Smooth muscle cell of the brain vasculature (primary cell): ENCODE data around the gene POLR1E.

ENCODE experiments used
- DNase-seq: peaks from one replicate; pipeline ENCODE4 v3.0.0-alpha.2; 2012; ENCODE audit warnings: low read depth, low spot score

POLR1E gene, protein sequence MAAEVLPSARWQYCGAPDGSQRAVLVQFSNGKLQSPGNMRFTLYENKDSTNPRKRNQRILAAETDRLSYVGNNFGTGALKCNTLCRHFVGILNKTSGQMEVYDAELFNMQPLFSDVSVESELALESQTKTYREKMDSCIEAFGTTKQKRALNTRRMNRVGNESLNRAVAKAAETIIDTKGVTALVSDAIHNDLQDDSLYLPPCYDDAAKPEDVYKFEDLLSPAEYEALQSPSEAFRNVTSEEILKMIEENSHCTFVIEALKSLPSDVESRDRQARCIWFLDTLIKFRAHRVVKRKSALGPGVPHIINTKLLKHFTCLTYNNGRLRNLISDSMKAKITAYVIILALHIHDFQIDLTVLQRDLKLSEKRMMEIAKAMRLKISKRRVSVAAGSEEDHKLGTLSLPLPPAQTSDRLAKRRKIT

DNA sequence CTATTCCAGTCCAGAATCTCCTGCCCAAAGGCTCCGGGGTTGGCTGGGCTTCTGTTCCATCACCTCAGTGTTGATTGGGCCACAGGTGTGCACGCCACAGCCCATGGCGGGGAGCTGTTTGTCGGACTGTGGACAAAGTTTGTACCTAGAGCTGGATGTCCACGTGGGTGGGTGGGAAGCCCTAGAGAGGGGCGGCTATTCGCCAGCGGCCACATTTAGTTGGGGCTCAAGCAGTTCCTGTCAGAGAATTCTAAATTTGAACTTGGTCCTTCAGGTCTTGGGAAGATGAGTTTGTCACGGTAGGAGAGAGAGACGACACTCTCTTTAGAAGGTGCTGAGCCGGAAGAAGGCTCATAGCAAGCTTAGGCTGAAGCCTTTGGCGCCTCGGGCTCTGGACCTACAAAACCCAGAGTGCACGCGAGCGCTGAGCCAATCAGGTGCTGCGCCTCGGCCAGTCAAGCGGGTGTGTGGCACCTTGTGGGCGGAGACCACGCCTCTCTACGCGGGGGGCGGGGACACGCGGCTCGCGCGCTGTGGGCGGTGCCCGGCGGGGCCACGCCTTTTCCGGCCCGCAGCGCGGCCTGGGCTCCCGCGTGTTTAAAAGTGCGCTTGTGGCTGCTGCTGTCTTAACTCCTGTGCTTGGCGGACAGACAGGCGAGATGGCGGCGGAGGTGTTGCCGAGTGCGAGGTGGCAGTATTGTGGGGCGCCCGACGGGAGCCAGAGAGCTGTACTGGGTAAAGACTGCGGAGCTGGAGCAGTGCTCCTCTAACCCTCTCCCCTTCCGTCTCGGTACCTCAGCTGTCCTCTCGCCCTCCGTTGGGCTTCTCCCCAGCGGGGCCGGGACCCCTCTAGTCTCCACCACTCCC is at the start of gene POLR1E:
Gene POLR1E, plus strand, starts transcription at position 560 of the 867 bp plus-strand sequence. Its CDS starts 100 bp downstream, at position 660.
- DNase-seq: peak; percentile 67

DNA sequence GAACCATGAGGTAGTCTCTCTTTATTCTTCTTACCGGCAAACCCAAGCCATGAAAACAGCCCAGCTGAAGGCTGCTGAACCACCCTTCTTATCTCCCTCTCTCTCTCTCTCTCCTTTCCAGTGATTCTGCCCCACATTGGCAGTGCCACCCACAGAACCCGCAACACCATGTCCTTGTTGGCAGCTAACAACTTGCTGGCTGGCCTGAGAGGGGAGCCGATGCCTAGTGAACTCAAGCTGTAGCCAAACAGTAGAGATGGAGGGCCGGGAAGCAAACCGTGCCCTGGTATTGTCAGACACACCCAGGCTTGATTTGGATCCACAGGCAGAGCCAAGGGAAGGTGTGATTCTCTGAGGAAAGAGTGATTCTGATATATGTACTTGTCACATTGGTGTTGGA is 49.2 kb upstream of the POLR1E start:
- DNase-seq: no peak

DNA sequence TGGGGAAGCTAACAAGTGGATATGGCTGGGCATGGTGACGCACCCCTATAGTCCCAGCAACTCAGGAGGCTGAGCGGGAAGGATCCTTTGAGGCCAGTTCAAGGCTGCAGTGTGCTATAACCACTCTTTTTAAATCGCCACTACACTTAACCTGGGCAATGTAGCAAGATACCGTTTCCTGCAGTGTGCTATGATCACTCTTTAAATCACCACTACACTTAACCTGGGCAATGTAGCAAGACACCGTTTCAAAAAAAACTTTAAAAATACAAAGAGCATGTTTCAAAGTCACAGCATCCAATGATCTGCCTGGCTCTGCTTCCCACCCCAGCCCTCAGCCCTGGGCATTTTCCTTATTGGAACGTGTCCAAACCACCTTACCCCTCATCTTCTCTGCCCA is 48.7 kb upstream of the POLR1E start:
- DNase-seq: no peak

DNA sequence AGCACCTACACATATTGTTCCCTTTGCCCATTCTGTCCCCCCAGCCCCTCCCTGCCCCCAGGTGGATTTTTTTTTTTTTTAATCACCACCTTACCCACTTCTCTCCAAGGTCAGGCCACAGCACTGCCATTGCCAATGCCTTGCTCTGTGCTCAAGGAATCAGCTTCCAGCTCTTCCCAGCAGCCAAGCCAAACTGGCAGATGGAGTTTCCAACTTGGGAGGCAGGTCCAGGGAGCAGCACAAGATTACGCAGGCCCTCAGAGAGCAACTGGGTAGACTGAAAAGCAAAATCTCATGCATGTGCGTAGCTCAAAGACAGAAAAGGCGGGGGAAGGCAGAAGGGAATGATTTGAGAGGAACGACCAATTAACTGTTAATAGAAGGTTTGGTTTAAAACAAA is 48.1 kb upstream of the POLR1E start:
- DNase-seq: no peak

DNA sequence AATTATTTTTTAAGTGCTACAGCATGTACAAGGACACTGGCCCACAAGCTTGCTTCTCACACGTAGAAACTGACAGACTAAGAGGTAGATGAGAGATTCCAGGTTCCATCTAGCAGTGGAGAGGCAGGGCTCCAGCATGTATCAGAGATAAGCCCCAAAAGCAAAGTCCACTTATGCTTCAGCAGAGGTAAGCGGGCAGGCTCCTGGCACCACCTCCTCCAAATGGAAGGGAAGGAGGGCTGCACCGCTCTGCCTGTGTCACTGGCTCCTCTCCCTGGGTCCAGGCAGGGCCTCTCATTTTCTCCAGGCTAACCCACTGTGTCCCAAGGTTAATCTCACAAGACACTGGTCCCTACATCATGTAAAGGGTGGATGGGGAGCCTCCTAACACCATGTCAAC is 47.4 kb upstream of the POLR1E start:
- DNase-seq: no peak

DNA sequence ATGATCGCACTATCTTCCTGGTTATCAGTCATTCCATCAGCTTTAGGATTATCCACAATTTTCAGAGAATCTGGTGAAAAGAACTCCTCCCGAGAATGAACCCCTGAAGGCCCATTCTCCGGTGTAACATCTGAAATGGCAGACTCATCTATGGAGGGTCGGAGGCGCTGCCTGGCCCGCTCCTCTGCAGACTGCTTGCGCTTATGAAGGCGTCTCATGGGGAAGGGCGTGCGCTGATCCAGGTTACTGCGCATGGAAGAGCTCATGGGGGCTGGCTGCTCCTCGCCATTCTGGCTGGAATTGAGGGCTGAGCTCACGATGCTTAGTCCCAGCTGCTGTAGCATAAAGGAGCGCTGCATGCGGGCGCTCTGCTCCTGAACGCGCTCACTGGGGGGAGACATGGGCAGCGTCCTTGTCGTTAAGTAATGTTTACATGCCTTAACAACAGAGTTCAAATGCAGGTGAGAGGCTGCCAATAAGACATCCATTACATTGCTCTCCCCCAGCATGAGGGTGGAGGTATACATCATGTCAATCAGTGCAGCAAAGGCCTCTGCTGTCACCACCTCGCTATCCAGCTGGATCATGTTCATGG is 43.9 kb upstream of the POLR1E start:
- no peak for DNase-seq

DNA sequence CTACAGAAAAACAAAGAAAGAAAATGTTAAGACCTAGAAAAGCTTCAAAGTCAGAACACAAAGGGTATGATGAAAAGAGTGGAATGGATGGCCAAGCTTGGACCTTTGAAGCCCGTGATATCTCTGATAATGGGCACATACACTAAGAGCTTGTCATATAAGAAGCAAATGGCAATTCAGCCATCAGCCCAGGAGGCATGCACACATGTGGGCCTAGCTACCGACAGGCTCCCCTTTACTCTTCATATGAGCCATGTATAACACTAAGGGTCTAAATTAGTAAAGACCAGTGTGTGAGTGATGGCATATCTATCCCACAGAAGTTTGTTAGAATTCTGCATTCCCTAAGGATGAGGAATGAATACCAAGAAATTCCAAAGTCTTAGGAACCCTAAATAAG is 43.2 kb upstream of the POLR1E start:
- no peak for DNase-seq

DNA sequence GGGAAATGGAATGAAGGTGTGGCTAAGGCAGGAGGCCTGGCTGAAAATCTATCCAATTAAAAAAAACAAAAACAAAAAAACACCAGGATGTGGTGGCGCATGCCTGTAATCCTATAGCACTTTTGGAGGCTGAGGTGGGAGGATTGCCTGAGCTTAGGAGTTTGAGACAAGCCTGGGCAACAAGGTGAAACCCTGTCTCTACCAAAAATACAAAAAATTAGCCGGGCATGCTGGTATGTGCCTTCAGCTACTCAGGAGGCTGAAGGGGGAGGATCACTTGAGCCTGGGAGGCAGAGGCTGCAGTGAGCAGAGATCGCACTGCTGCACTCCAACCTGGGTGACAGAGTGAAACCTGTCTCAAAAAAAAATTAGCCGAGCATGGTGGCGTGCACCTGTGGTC is 42.2 kb upstream of the POLR1E start:
- no peak for DNase-seq

DNA sequence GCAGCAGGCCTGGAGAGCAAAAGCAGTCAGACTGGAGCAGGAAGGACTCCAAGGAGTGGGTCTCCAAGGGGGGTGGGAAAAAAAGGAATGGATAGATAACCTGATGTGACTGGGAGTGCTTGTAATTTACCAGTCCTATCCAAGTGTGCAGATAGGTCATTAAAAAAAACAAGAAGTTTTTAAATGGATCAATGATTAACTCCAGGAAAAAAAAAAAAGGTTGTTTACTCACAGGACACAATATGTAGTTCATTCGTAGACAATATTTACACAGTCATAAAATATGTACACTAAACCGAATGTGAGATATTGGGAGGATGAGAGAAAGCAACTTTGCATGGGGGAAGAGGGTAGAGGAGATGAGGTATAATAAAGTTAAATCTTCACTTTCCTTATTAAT is 40.9 kb upstream of the POLR1E start:
- DNase-seq: no peak

DNA sequence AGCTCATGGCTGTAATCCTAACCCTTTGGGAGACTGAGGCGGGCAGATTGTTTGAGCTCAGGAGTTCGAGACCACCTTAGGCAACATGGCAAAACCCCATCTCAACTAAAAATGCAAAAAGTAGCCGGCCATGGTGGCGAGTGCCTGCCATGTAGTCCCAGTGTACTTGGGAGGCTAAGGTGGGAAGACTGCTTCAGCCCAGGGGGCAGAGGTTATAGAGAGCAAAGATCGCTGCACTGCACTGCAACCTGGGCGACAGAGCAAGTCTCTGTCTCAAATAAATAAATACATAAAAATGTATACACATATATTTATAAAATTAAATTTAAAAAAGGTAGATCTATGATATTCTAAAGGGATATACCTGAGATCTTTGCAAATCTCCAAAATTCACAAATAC is 39.9 kb upstream of the POLR1E start:
- DNase-seq: no peak

DNA sequence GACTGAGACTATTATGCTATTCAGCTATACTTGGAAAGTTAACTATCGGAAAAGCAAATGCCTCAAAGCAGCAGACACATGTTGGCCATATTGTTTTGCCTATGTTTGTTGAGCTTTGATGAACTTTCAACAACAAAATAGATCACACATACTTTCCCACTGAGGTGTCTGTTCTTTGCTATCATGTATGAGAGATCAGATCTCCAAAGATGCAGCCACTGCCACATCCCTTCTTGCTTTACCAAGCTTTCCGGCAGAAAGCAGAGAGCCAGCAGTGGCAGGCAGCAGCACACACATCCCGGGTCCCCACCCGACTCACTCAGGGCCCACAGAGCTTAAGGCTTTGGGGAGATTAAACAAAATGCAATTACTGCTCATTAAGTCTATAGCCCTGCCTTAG is 39.3 kb upstream of the POLR1E start:
- no peak for DNase-seq

DNA sequence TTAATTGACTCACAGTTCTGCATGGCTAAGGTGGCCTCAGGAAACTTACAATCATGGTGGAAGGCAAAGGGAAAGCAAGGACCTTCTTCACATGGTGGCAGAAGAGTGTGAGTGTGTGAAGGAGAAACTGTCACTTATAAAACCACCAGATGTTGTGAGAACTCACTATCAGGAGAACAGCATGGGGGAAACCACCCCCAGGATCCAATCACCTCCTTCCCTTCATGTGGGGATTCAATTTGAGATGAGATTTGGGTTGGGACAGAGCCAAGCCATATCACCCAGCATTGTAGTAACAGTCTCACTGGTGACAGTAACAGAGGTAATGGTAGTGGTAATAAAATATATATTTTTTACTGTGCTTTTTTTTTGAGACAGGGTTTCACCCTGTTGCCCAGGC is 38.6 kb upstream of the POLR1E start:
- DNase-seq: no peak

DNA sequence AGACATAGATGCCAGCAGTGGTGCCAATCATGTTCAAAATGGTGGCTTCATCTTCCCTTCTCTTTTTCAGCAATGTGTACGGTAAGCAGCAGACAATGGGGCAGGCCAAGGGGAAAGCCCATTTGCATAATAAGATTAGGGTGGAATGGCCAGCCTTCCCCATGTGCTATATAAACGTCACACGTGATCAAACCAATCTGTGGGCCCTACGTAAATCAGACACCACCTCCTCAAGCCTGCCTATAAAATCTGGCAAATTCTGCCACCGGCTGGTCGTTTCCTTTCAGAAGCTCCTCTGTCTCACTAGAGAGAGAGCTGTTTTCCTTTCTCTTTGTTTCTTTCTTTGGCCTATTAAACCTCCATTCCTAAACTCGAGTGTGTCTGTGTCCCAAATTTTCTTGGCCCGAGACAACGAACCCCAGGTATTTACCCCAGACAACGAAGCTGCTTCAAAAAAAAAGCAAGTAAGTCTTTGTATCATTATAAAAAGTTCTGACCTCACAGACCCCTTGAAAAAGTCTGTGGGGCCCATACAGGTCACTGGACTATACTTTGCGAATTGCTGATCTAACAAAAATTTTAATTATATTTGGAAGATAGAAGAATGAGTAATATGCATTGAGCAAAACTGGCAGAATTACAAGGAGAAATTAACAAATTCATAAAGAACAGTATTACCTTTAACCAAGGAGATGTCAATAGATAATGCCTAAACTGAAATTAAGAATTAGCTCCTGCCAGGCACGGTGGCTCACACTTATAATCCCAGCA is 35.7 kb upstream of the POLR1E start:
- DNase-seq: no peak

DNA sequence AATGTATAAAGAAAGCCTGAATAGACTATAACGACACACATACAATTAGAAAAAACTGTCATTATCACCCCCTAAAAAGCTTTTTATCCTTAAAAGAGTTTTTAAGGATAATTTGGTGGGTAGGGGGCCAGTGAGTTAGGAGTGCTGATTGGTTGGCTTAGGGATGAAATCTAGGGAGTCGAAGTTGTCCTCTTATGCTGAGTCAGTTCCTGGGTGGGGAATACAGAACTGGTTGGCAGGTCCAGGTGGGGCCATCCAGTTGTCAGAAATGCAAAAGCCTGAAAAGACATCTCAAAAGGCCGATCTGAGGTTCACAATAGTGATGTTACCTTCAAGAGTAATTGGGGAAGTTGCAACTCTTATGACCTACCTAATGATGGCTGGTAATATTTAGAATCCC is 34.1 kb upstream of the POLR1E start:
- DNase-seq: no peak

DNA sequence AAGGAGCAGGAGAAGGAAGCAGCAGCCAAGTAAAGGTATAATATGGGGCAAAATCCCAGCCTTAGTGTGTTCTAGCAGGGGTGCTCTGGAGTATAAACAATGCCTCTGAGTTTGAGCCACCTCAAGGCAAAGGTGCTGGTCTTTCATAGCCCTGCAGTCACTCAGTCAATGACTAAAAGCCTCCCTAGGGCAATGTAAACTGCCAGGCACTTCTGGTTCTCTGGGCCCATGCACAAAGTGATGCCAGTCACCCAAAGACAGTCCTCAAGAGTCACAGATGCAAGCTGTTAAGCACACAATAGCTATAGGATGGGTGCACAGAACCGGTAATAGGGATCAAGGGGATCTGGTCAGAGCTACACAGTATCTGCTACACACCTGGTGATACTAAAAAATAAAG is 33.1 kb upstream of the POLR1E start:
- DNase-seq: no peak

DNA sequence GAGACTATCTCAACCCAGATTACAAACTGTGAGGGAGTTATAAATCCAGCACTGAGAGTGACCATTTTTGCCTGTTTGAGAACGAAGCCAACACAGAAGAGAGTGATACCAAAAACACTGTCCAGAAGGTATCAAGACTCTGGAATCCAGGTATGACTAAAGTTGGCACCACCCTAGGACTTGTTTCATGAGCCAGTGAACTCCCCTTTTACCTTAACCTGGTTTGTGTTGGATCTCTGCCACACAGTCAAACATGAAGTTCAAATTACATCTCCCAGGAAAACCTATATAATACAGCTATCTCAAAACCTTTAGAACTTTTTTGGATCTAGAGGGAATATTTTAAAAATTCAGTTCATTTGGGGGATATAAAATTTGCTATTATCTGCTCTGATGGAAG is 31.9 kb upstream of the POLR1E start:
- DNase-seq: no peak

DNA sequence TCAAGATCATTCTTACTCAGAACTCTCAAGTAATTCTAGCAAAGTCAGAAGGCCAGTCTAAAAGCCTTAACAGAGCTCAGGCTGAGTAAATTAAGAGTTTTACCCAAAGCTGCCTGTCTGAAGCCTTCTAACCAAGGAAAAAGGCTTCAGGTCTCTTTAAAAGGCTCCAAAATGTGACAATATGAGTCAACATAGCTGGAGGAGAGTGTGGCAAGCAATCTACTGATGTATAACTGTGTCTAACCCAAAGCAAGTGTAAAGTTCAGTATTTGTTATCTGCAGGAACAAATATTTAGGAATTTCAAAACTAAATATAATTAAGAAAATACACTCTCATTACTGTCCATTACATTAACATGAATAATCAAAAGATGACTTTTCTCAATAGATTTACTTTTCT is 31.5 kb upstream of the POLR1E start:
- no peak for DNase-seq

DNA sequence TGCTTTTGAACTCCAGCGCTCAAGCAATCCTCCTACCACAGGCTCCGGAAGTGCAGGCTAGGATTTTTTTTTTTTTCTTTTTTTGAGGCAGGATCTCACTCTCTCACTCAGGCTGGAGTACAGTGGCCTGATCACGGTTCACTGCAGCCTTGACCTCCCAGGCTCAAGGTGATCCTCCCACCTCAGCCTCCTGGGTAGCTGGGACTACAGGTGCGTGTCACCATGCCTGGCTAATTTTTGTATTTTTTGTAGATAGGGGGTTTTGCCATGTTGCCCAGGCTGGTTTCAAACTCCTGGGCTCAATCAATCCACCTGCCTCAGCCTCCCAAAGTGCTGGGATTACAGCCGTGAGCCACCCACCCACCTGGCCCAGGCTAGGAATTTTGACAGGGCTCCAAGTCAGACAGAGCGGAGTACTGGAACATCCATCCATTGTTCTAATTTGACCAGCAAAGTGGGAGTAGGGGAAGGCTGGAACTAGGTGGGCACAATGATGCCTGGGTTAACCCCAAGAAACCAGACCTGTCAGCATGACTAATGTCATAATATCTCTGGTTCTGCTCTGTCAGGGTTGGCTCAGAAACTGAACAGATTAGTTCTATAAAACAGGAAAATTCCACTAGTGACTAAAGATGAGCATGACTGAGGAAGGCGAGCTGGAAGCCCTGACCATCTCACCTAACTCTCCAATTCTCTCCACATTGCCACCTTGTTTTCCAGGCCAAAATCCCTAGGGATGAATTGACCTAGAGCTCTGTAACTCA is 29.7 kb upstream of the POLR1E start:
- DNase-seq: no peak

DNA sequence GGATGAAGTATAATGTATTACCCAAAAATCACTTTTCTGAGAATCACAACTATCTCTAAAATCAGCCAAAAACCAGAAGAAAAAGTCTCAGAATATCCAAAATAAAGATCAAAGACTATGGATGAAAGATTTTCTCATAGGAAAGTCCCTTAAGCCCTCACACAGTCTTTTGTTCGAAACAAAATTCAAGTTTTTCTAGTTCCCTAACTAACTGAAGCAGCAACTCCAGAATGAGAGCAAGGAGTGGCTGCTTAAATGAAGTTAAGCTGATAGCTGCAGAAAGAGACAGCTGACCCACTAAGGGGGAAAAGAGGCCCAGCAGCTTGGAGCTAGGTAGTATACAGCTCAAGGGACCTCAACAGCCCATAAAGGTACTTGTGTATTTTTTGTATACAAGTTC is 28.9 kb upstream of the POLR1E start:
- DNase-seq: no peak

DNA sequence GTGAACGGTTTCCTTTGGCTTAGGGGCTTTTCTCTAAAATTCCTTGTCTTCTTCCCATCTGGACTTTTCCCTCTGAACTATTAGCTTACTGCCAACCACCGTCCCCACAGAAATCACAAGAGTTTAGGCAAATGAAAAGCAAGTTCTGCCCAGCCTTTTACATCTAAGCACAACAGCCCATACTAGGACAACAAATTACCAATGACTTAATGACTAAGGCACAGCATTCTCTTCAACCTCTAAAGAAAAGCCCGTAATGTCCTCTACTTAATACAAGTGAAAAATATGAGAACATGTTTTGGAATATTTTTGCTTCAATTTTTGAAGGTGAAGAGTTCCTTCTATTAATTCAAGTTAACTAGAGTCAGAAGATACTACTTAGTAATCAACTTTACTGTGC is 21.7 kb upstream of the POLR1E start:
- DNase-seq: no peak
